Gastrocnemius medialis (tissue), 4 donors: ENCODE data around the gene COL24A1.

Experiments used
- CTCF ChIP-seq, 5 experiments: fragments of 450-650 bp in 3 of 5; fragments of 200-600 bp in 2 of 5; sonication (generic) in 2 of 5; IDR thresholded peaks in 4 of 5; conservative IDR thresholded peaks in 1 of 5; 1 replicate in 4 of 5; 2 replicates in 1 of 5; pipeline ENCODE4 v1.5.1; 2016 to 2019; ENCODE audit warnings: antibody characterized with exemption in 5 of 5, mild to moderate bottlenecking in 3 of 5, moderate library complexity in 3 of 5
- POLR2A ChIP-seq, 2 donors: fragments of 450-650 bp; IDR thresholded peaks; one replicate each; pipeline ENCODE4 v1.6.1; 2017; ENCODE audit warnings: antibody characterized with exemption in 2 of 2, mild to moderate bottlenecking in 2 of 2, moderate library complexity in 2 of 2

- TF ChIP-seq CTCF (IDR thresholded peaks at IDR 0.05 in 4 of 5, conservative IDR thresholded peaks at IDR 0.05 in 1 of 5) (no peak), POLR2A (IDR thresholded peaks at IDR 0.05) (no peak)
These were observed 92.9 kb downstream of the COL24A1 start for GRCh38 chr1:86063721-86064120.
